HG03064 (cell line): ENCODE results near the gene KIF19.
"Not testable (repeated sequence)": the region's sequence is repeated elsewhere in the genome, so short reads cannot be mapped to it uniquely, and the experiment has no call there.

Experiments used
- ATAC-seq: cut with Tn5 transposase; IDR thresholded peaks from one replicate; pipeline ENCODE4 v1.9.1; 2021; ENCODE audit warnings: low read depth; ENCODE audit not compliant: unreplicated experiment

The KIF19 gene, protein sequence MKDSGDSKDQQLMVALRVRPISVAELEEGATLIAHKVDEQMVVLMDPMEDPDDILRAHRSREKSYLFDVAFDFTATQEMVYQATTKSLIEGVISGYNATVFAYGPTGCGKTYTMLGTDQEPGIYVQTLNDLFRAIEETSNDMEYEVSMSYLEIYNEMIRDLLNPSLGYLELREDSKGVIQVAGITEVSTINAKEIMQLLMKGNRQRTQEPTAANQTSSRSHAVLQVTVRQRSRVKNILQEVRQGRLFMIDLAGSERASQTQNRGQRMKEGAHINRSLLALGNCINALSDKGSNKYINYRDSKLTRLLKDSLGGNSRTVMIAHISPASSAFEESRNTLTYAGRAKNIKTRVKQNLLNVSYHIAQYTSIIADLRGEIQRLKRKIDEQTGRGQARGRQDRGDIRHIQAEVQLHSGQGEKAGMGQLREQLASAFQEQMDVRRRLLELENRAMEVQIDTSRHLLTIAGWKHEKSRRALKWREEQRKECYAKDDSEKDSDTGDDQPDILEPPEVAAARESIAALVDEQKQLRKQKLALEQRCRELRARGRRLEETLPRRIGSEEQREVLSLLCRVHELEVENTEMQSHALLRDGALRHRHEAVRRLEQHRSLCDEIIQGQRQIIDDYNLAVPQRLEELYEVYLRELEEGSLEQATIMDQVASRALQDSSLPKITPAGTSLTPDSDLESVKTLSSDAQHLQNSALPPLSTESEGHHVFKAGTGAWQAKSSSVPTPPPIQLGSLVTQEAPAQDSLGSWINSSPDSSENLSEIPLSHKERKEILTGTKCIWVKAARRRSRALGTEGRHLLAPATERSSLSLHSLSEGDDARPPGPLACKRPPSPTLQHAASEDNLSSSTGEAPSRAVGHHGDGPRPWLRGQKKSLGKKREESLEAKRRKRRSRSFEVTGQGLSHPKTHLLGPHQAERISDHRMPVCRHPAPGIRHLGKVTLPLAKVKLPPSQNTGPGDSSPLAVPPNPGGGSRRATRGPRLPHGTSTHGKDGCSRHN

DNA sequence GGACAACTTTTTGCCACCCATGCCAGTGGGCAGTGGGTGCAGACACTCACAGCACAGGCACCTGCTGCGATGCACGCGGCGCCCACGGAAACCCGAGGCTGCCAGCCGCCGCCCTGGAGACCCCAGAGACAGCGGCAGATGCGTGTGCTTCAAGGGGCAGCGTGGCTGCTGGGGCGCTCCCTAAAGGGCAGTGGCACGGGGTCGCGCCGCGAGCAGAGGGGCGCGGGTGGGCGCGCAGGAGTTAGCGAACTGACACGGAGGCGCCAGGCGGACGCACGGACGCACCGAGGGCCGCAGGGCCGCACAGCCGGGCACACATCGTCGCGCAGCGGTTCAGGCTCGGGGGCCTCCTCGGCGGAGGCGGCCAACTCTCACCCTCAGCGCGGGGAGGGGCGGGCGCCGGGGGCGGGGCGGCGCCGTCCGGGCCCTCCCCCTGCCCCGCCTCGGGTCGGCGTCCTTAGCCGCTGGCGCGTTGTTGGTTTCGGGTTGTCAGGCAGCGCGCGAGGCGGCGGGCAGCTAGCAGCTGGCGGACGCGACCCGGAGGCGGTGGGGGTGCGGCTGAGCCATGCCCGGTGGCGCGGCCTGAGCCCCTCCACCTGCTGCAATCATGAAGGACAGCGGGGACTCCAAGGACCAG lies at the start of gene KIF19:
KIF19 (plus strand) TSS at position 484 of the 637 bp plus-strand sequence; CDS start at position 608, 124 bp downstream.
- no peak for ATAC-seq

DNA sequence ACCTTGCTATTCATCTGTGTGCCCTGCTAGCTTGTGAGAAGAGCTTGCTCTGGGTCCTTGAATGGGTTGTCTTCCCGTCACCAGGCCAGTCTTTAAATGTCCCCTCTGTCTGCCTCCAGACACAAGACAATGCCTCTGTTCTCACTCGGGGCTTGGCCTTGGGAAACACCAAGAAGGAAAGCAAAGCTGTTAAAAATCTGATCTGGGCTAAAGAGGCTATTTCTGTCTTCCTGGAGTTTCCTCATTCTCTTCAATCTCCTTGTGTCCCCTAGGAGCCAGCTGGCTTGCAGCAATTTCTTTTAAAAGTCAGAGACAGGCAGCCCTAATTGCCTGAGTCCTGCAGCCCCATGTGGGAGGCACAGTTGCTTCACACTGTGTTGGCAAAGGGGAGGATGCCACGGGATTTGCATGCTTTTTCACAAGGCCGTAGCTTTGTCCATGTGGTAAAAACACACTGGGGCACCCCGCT lies 49.5 kb upstream of the KIF19 start:
- ATAC-seq: no peak

DNA sequence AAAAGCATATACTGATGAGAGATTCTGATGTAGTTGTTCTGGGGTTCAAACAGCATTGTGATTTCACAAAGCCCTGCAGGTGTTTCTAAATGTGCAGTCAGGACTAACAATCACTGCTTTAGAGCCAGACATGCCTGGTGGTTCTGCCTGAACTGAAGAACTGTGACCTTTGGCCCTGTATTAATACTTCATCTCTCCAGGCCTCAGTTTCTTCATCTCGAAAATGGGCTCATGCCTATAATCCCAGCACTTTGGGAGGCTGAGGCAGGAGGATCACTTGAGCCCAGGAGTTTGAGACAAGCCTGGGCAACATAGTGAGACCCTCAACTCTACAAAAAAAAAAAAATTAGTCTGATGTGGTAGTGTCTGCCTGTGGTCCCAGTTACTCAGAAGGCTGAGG lies 48.1 kb upstream of the KIF19 start:
- no peak for ATAC-seq

DNA sequence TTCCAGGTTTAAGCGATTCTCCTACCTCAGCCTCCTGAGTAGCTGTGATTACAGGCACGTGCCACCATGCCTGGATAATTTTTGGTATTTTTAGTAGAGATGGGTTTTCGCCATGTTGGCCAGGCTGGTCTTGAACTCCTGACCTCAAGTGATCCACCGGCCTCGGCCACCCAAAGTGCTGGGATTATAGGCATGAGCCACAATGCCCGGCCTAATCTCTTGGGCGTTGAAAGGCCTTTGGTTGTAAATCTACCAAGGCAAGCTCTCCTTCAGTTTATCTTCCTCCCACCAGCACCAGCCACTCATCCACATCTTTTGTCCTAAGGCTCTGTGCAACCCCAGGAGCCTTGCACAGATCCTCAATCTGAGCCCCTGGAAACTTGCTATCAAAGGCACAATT lies 46.4 kb upstream of the KIF19 start:
- ATAC-seq: not testable (repeated sequence)

DNA sequence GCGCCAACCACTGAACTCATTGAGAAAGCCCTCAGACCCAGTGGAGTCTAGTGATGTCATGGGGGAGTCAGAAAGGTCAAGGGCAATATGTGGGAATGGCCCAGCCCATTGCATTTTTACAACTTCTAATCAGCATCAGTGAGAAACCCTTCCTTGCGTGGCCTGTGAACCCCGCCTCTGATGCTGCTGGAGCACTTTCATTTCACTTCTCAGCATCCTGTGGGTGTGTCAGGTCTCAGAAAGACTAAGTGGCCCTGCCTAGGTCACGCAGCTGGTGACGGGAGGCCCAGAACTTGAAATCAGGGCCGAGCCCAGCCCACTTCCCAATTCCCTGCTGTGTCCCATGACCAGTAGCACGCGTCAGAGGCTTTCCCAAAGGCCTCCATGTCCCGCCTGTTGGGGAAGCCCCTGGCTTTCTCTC lies 45.9 kb upstream of the KIF19 start:
- no peak for ATAC-seq

DNA sequence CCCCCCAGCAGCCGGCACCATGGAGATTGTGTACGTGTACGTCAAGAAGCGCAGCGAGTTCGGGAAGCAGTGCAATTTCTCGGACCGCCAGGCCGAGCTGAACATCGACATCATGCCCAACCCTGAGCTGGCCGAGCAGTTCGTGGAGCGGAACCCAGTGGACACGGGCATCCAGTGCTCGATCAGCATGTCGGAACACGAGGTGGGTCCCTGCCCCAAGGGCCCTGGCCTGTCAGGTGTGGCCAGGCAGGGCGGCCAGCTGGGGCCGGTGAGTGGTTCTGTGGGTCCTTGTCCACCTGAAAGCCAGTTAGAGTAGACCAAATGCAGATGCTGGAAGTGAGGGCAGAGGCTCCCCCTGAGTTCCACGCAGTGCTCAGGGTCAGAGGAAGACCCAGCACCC lies 44.2 kb upstream of the KIF19 start:
- ATAC-seq: no peak

DNA sequence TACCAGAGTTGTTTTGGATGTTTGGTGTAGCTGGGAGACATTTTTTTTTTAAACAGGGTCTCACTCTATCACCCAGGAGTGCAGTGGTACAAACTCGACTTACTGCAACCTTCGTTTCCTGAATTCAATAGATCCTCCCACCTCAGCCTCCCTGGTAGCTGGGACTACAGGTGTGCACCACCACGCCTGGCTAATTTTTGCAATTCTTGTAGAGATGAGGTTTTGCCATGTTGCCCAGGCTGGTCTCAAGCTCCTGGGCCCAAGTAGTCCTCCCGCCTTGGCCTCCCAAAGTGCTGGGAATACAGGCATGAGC lies 43.8 kb upstream of the KIF19 start:
- not testable (repeated sequence) for ATAC-seq

DNA sequence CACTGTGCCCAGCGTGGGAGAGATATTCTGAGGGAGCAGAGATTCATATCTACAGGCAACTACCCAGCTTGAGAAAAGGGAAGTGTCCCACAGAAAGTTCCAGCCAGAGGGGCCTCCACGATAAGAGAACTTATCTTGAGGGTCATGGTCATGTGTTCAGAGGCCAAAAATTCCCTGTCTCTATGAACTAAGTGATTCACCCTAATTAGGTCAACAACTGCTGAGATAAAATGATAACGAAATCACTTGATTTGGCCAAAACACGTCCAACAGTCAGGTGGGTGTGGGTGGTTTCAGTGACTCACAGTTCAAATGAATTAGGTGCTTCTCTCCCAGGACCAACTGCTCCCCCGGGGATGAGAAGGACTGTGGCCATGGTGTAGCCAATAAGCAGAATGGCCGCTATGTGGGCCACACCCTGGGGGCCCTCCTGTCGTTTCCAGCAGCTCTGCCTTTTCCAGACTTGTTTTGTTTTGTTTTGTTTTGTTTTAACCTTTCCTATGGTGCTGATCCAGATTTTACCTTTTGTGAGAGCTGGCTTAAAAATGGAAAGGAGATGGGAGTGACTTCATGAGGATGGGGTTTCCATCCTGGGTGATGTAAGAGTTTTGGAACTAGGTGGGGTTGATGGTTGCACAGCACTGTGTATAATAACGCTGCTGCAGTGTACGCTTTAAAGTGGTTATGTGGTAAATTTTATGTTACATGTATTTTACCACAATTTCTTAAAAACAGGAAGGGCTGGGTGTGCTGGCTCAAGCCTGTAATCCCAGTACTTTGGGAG lies 43.2 kb upstream of the KIF19 start:
- ATAC-seq: no peak

DNA sequence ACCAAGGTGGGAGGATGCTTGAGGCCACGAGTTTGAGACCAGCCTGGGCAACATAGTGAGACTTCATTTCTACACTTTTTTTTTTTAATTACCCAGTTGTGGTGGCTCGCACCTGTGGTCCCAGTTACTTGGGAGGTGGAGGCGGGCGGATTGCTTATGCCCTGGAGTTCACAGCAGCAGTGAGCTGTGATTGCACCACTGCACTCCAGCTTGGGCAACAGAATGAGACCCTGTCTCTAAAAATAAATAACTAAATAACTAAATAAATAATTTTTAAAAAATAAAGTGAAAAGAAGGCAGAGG lies 42.7 kb upstream of the KIF19 start:
- ATAC-seq: no peak

DNA sequence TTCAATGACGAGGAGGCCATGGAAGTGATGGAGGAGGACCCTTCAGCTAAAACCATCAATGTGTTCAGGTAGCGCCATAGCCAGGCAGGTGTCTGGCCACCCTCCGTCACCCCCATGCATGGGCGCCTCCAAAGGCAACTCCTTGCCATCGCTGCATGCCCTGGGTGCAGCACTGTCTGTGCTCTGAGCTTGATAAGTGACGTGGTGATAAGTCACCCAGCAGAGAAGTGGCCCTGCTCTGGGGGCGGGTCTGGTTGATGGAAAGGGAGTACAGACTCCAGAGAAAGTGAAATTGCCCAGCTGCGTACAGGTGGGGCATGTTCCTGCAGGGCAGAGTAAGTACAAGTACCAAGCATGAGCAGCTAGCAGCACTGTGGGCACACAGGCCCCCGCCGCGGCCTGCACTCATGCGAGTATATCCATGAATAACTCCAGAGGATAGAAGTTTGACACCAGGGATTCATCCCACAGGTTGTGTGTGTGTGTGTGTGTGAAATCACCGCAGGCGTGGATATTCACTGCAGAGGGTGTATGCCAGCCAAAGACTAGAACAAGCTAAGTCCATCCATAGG lies 38.9 kb upstream of the KIF19 start:
- ATAC-seq: no peak

DNA sequence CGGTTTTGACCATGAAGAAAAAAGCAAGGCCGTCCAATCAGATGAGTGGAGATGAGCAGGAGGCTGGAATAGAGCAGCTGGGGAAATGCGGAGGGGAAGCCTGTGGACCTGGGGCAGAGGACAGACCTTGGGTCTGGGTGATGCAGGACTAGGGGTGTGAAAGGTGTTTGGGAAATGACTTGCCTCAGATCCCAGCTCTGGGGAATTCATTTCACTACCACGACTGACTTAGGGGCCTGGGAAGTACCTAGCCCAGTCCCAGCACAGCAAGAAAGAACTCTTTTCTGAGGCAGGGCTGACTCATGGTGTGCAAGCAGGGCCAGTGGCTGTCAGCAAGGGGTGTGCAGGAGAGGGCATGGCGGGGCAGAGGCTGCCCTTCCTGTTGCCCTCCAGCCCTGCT lies 37.2 kb upstream of the KIF19 start:
- ATAC-seq: no peak

DNA sequence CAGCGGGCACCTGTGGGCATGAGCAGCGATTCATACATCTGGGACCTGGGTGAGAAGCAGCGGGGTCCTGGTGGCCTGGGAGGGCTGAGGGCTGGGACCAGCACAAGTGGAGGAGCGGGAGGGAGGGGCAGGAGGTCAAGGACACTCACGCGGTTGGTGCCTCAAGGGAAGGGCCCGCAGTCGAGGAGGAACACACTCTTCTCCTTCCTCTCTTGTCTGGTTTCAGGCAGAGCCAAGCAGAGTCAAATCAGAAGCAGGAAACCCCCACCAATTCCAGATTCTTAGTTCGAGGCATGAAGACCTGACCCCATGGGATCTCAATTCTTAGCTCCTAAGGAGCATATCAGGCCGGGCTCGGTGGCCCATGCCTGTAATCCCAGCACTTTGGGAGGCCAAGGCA lies 36.3 kb upstream of the KIF19 start:
- ATAC-seq: no peak

DNA sequence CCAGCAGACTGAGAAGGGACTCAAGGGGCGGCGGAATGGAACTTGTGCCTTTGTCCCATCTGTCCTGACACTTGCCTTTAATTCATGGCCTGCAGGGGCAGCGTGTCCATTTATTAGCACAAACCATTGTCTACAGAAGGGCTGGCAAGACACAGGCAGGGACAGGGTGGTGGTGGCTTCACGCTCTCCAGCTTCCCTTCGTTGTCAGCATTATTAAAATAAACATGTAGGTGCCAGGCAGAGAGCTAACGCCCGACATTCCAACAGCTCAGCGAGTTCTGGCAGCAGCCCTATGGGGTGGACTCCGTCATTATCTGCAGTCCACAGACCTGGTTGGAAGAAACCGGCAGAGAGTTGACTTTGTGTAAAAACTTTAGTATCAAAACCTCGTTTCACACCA lies 35.7 kb upstream of the KIF19 start:
- no peak for ATAC-seq

DNA sequence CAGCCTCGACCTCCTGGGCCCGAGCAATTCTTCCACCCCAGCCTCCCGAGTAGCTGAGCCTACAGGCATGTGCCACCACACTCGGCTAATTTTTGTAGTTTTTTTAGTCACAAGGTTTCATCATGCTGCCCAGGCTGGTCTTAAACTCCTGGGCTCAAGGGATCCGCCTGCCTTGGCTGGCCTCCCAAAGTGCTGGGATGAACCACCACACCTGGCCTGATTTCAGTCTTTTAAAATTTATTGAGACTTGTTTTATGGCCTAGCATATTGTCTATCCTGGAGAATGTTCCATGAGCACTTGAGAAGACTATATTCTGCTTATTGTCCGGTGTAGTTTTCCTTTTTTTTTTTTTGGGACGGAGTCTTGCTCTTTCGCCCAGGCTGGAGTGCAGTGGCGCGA lies 33.5 kb upstream of the KIF19 start:
- ATAC-seq: no peak

DNA sequence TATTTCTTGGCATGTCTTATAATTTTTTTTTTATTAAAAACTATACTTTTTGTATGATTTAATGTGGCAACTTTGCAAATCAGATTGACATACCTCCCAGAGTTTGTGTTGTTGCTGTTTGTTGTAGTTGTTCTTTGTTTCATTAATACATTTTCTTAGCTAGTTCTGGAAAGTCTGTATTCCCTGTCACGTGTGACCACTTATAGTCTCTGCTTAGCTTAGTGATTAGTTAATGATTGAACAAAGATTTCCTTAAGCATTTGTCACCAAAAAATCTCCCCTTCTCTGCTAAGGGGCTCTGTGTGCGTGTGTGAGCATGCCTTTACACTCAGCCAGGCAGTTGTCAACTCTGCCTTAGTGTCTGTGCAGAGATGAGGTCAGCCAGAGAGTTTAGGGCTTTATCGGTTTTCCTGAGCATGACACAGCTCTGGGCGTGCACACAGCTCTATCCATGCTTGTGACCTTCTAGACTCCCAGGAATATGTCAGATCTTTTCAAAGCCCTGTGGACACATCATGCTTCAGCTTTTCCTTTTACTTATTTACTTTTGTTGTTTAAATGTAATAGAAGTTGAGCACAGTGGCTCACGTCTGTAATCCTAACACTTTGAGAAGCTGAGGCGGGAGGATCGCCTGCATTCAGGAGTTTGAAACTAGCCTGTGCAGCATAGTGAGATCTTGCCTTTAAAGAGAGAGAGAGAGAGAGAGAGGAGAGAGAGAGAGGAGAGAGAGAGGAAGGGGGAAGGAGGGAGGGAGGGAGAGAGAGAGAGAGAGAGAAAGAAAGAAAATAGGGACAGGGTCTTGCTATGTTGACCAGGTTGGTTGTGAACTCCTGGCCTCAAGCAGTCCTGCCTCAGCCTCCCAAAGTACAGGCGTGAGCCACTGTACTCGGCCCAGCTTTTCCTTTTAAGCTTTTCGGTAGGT lies 30.1 kb upstream of the KIF19 start:
- ATAC-seq: no peak

DNA sequence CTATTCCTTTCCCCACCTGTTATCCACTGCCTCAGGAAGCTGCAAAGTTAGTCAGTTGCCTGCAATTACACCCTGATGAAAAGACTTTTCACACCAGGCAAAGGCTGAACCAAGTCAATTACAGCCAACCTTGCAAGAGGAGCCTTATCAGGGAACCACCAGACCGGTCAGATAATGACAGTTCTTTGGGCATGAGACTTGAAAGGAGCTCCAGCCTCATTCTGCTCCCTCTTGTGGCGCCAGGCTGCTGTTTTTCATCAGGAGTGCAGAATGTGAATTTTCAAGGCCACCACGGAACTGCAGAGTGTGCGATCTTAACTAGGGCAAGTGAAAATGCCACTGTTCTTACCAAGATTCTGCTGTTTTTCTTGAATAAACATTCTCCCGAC lies 29.5 kb upstream of the KIF19 start:
- no peak for ATAC-seq

DNA sequence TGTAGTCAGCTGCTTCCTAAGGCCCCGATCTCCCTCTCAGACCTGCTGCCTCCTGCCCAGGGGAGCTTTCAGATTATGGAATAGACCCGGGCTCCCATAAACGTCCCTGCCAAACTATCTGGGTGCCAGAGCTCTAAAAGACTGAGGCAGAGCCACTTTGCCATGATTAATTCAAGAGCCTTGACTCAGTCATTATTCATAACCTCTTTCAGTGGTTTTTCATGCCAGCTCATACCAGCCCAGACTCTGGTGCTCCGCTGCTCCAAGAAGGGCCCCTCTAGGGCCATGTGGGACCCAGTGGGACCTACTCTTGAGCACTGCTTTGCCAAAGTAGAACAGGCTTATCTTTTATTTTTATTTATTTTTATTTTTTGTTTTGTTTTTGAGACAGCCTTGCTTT lies 28.1 kb upstream of the KIF19 start:
- no peak for ATAC-seq

DNA sequence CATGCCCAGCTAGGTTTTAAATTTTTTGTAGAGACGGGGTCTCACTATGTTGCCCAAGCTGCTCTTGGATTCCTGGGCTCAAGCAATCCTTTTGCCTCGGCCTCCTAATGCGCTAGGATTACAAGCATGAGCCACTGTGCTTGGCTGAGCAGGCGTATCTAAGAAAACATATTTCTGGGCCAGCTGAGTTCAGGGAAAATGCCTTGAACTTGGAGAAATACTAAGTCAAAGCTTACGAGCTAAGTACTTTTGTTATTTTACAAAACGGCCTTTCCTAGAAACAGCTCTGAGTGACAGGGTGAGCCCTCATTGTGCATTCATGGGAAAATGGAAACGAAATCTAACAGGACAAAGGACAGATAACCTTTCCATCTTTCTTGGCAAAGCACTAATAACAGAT lies 27.2 kb upstream of the KIF19 start:
- no peak for ATAC-seq
